HEK293 (cell line): Measurements from ENCODE around the gene BTBD10.

ENCODE experiments used
- CTCF ChIA-PET: fragments of 350-600 bp; formaldehyde crosslinking; extraction: SDS; loops from one replicate; lab custom pipeline; 2021; ENCODE audit warnings: antibody characterized with exemption; lab: Yijun Ruan, JAX
- POLR2A ChIA-PET: fragments of 300-600 bp; formaldehyde crosslinking; extraction: SDS; loops from one replicate; lab custom pipeline; 2020; ENCODE audit warnings: antibody characterized with exemption, inconsistent platforms; lab: Yijun Ruan, JAX
- H3K27ac ChIP-seq: fragments of 200-500 bp; sonication (Bioruptor generic); 2 replicates; pipeline ENCODE4 v1.5.1; 2014; ENCODE audit warnings: low read depth, low read length, control low read depth, inconsistent platforms; ENCODE audit errors: extremely low read depth
- H3K36me3 ChIP-seq, 2 experiments: fragments of 200-500 bp in 1 of 2; sonication (Bioruptor generic) in 1 of 2; 1 replicate in 1 of 2; 2 replicates in 1 of 2; pipeline ENCODE4 v1.5.1; 2014 to 2017; ENCODE audit warnings: inconsistent platforms in 2 of 2, low read length in 2 of 2; ENCODE audit not compliant: control insufficient read depth in 2 of 2, insufficient read depth in 1 of 2
- H3K4me1 ChIP-seq: fragments of 200-500 bp; sonication (Bioruptor generic); 2 replicates; pipeline ENCODE4 v1.5.1; 2014; ENCODE audit warnings: mild to moderate bottlenecking, low read length, inconsistent platforms; ENCODE audit not compliant: control insufficient read depth, insufficient read depth
- H3K4me3 ChIP-seq: 2 replicates; pipeline ENCODE4 v1.5.1; 2011; ENCODE audit warnings: low read depth, mild to moderate bottlenecking, control low read depth, low read length, moderate library complexity
- H3K9me3 ChIP-seq: fragments of 200-500 bp; sonication (Bioruptor generic); 2 replicates; pipeline ENCODE4 v1.5.1; 2014; ENCODE audit warnings: low read depth, low read length, inconsistent platforms; ENCODE audit not compliant: control insufficient read depth, insufficient read depth
- IKZF3 ChIP-seq: fragments of 450-650 bp; IDR thresholded peaks from 2 replicates; pipeline ENCODE4 v1.5.0; 2018; ENCODE audit warnings: missing biosample characterization, mild to moderate bottlenecking, missing genetic modification characterization, moderate library complexity
- KLF10 ChIP-seq: fragments of 450-650 bp; IDR thresholded peaks from 2 replicates; pipeline ENCODE4 v1.5.1; 2018; ENCODE audit warnings: missing biosample characterization, mild to moderate bottlenecking, missing genetic modification characterization
- KLF16 ChIP-seq: fragments of 450-650 bp; formaldehyde crosslinking; IDR thresholded peaks from 2 replicates; pipeline ENCODE4 v1.5.1; 2017; ENCODE audit warnings: missing biosample characterization, missing genetic modification characterization
- PRDM1 ChIP-seq: fragments of 450-650 bp; formaldehyde crosslinking; IDR thresholded peaks from 2 replicates; pipeline ENCODE4; 2016; ENCODE audit warnings: missing biosample characterization, missing genetic modification characterization
- ZEB2 ChIP-seq: fragments of 450-650 bp; formaldehyde crosslinking; IDR thresholded peaks from 2 replicates; pipeline ENCODE4 v1.5.1; 2016; ENCODE audit warnings: missing biosample characterization, missing genetic modification characterization
- ZNF155 ChIP-seq: fragments of 450-650 bp; formaldehyde crosslinking; IDR thresholded peaks from 2 replicates; pipeline ENCODE4 v1.5.1; 2016; ENCODE audit warnings: missing biosample characterization, missing genetic modification characterization
- ZNF169 ChIP-seq: fragments of 450-650 bp; formaldehyde crosslinking; IDR thresholded peaks from 2 replicates; pipeline ENCODE4 v1.5.1; 2016; ENCODE audit warnings: missing biosample characterization, missing genetic modification characterization
- ZNF184 ChIP-seq: fragments of 450-650 bp; IDR thresholded peaks from 2 replicates; pipeline ENCODE4 v1.5.1; 2018; ENCODE audit warnings: missing biosample characterization, mild to moderate bottlenecking, missing genetic modification characterization
- ZNF2 ChIP-seq: fragments of 450-650 bp; formaldehyde crosslinking; IDR thresholded peaks from 2 replicates; pipeline ENCODE4 v1.5.1; 2016; ENCODE audit warnings: missing biosample characterization, missing genetic modification characterization
- ZNF221 ChIP-seq: fragments of 450-650 bp; formaldehyde crosslinking; IDR thresholded peaks from 2 replicates; pipeline ENCODE4 v1.5.1; 2017; ENCODE audit warnings: missing biosample characterization, missing genetic modification characterization, borderline replicate concordance
- ZNF24 ChIP-seq: fragments of 450-650 bp; formaldehyde crosslinking; IDR thresholded peaks from 2 replicates; pipeline ENCODE4 v1.5.1; 2016; ENCODE audit warnings: missing biosample characterization, missing genetic modification characterization
- ZNF266 ChIP-seq: fragments of 450-650 bp; formaldehyde crosslinking; IDR thresholded peaks from 2 replicates; pipeline ENCODE4 v1.5.1; 2016; ENCODE audit warnings: missing biosample characterization, missing genetic modification characterization, low read depth
- ZNF341 ChIP-seq: fragments of 450-650 bp; formaldehyde crosslinking; IDR thresholded peaks from 2 replicates; pipeline ENCODE4; 2016; ENCODE audit warnings: low read depth, missing biosample characterization, missing genetic modification characterization
- ZNF350 ChIP-seq: fragments of 450-650 bp; formaldehyde crosslinking; IDR thresholded peaks from 2 replicates; pipeline ENCODE4 v1.5.0; 2017; ENCODE audit warnings: missing biosample characterization, mild to moderate bottlenecking, missing genetic modification characterization
- ZNF426 ChIP-seq: fragments of 450-650 bp; formaldehyde crosslinking; IDR thresholded peaks from 2 replicates; pipeline ENCODE4 v1.5.1; 2017; ENCODE audit warnings: missing biosample characterization, missing genetic modification characterization, mild to moderate bottlenecking, inconsistent platforms, moderate library complexity
- ZNF514 ChIP-seq: fragments of 450-650 bp; formaldehyde crosslinking; IDR thresholded peaks from 2 replicates; pipeline ENCODE4 v1.5.1; 2016; ENCODE audit warnings: missing biosample characterization, missing genetic modification characterization
- ZNF530 ChIP-seq: fragments of 450-650 bp; formaldehyde crosslinking; IDR thresholded peaks from 2 replicates; pipeline ENCODE4 v1.5.1; 2016; ENCODE audit warnings: low read depth, missing biosample characterization, missing genetic modification characterization
- ZNF558 ChIP-seq: fragments of 450-650 bp; formaldehyde crosslinking; IDR thresholded peaks from 2 replicates; pipeline ENCODE4 v1.5.1; 2016; ENCODE audit warnings: missing biosample characterization, missing genetic modification characterization
- ZNF561 ChIP-seq: fragments of 450-650 bp; IDR thresholded peaks from 2 replicates; pipeline ENCODE4 v1.5.1; 2018; ENCODE audit warnings: missing biosample characterization, missing genetic modification characterization, borderline replicate concordance
- ZNF654 ChIP-seq: fragments of 450-650 bp; formaldehyde crosslinking; IDR thresholded peaks from 2 replicates; pipeline ENCODE4 v1.5.1; 2016; ENCODE audit warnings: low read depth, missing biosample characterization, missing genetic modification characterization
- ZNF658 ChIP-seq: fragments of 450-650 bp; formaldehyde crosslinking; IDR thresholded peaks from 2 replicates; pipeline ENCODE4; 2016; ENCODE audit warnings: missing biosample characterization, missing genetic modification characterization
- ZNF843 ChIP-seq: fragments of 450-650 bp; formaldehyde crosslinking; IDR thresholded peaks from 2 replicates; pipeline ENCODE4 v1.5.1; 2016; ENCODE audit warnings: missing biosample characterization, missing genetic modification characterization
- ZSCAN30 ChIP-seq: fragments of 450-650 bp; IDR thresholded peaks from 2 replicates; pipeline ENCODE4 v1.5.1; 2018; ENCODE audit warnings: missing biosample characterization, mild to moderate bottlenecking, missing genetic modification characterization, moderate library complexity
- TF ChIP-seq, protein P1 (sequence below): fragments of 450-650 bp; formaldehyde crosslinking; IDR thresholded peaks from 2 replicates; pipeline ENCODE4 v1.5.1; 2017; ENCODE audit warnings: missing biosample characterization, missing genetic modification characterization

BTBD10 gene

DNA sequence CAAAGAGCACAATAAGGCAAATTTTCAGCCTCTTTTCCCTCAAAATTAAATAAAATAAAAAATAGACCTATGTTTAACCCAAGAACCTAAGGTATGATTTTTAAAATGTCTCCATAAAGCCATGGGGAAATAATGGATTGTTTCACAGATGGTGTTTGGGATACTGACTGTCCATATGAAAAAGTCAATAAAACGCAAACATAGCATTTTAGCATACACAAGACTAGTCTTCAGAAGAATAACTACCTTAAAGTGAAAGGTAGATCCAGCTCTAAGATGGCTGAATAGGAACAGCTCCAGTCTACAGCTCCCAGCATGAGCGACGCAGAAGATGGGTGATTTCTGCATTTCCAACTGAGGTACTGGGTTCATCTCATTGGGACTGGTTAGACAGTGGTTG is 16.7 kb upstream of the BTBD10 start (continued):
- TF ChIP-seq, protein P1, sequence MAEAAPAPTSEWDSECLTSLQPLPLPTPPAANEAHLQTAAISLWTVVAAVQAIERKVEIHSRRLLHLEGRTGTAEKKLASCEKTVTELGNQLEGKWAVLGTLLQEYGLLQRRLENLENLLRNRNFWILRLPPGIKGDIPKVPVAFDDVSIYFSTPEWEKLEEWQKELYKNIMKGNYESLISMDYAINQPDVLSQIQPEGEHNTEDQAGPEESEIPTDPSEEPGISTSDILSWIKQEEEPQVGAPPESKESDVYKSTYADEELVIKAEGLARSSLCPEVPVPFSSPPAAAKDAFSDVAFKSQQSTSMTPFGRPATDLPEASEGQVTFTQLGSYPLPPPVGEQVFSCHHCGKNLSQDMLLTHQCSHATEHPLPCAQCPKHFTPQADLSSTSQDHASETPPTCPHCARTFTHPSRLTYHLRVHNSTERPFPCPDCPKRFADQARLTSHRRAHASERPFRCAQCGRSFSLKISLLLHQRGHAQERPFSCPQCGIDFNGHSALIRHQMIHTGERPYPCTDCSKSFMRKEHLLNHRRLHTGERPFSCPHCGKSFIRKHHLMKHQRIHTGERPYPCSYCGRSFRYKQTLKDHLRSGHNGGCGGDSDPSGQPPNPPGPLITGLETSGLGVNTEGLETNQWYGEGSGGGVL (tag by site-specific recombination) = no peak

DNA sequence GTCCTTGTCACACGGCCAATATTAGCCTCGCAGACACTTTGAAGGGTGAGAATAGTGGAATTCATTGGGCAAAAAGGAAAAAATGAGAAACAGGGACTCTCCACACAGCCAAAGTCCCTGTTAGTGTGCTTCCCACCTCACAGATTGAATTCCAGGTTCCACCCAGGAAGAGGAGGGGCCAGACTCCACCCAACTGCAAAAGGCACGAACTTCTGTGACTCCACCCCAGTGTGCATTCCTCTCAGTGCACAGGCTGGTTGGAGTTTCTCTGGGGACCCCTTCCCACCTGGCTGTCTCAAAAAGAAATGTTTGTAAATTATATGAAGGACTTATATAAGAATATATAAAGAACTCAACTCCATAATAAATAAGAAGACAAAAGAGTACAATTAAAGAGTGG is 12.1 kb upstream of the BTBD10 start:
- Histone ChIP-seq H3K36me3 (no peaks in the 10 kb centered on the region), H3K9me3 (no peaks in the 10 kb centered on the region), H3K4me3 (no peak overlapping the region), H3K27ac (no peak overlapping the region), H3K4me1 (no peaks in the 10 kb centered on the region)
- POLR2A ChIA-PET = interaction anchor here (1.4 kb wide), 1 partner anchor 12 kb away, joined by 4 read pairs; the partner anchor contains the start of gene BTBD10
- CTCF ChIA-PET = no interaction called here
- TF ChIP-seq PRDM1 (tag by site-specific recombination) (no peak), ZNF2 (tag by site-specific recombination) (no peak), ZEB2 (tag by site-specific recombination) (no peak), ZNF266 (no peak), ZSCAN30 (tag by site-specific recombination) (no peak), ZNF221 (tag by site-specific recombination) (no peak), ZNF341 (tag by site-specific recombination) (no peak), ZNF558 (no peak), ZNF155 (tag by site-specific recombination) (no peak), IKZF3 (tag by site-specific recombination) (no peak)

DNA sequence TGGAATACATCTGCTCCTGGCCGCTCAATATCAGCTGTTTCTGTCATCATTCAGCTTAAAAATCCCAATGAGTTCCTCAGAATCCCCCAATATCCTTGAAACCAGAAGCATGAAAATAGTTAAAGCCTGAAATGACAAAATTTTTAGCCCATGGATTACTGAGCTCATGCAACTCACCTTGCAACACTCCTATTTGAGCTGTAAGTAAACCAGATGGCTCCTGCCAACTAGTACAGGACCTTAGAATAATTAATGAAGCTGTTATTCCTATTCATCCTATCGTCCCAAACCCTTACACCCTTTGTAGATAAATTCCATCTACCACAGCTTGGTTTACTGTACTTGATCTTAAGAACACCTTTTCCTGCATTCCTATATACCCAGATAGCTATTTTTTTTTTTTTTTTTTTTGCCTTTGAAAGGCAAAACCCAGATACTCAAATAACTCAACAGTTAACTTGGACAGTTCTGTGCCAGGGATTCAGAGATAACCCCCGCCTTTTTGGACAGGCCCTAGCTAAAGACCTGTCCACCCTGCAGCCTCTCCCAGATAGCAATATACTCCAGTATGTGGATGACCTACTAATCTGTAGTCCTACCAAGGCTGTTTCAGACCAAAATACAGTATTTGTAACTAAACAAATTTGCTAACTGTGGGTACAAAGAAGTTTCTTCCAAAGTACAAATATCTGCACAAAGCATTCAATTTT is 10.1 kb upstream of the BTBD10 start:
- ChIA-PET POLR2A (interaction anchor here (0.7 to 2.5 kb wide), 3 partner anchors 10 to 1187 kb away, joined by 3 to 8 read pairs (median 3); partner anchors contain the start of gene BTBD10), CTCF (interaction anchor here (0.7 to 1.5 kb wide), 3 partner anchors 9 to 263 kb away, joined by 3 to 5 read pairs (median 4); no protein-coding TSS in a partner anchor)
- H3K4me1 ChIP-seq = no peaks in the 10 kb centered on the region
- no peaks in the 10 kb centered on the region for H3K9me3 ChIP-seq
- TF ChIP-seq ZNF24 (tag by site-specific recombination) (no peak), KLF10 (tag by site-specific recombination) (no peak), ZNF654 (no peak), ZNF426 (tag by site-specific recombination) (no peak), ZNF514 (tag by site-specific recombination) (no peak), ZNF843 (no peak), ZNF530 (tag by site-specific recombination) (no peak), ZNF184 (tag by site-specific recombination) (no peak), ZNF561 (tag by site-specific recombination) (no peak), ZNF350 (tag by site-specific recombination) (no peak), ZNF169 (tag by site-specific recombination) (no peak), KLF16 (no peak), ZNF658 (no peak)
- TF ChIP-seq, all 188 proteins: peak for 0
- Histone ChIP-seq H3K36me3 (no peaks in the 10 kb centered on the region), H3K4me3 (no peak overlapping the region), H3K27ac (no peak overlapping the region)
